ENCODE measurements around the gene TUBB3.
"Not testable (repeated sequence)": the region's sequence is repeated elsewhere in the genome, so short reads cannot be mapped to it uniquely, and the experiment has no call there.

TUBB3 gene

GRCh38 chr16:89924297-89924924, 1.3 kb downstream of the TUBB3 start:
- DNase-seq (ENCODE audit: low read depth): no peak
- no peak for TF ChIP-seq CTCF (IDR thresholded peaks at IDR 0.05; ENCODE audit: control insufficient read depth, insufficient read depth, low read depth, low read length, missing control alignments)
- peak overlapping the region; percentile 94 for H3K4me3 ChIP-seq (ENCODE audit: control insufficient read depth, low read depth, low read length)

GRCh38 chr16:89924925-89925307, 1.8 kb downstream of the TUBB3 start:
- no peak for DNase-seq (ENCODE audit: low read depth)
- H3K4me3 ChIP-seq (ENCODE audit: control insufficient read depth, low read depth, low read length): peak overlapping the region; percentile 94
- TF ChIP-seq CTCF (IDR thresholded peaks at IDR 0.05; ENCODE audit: control insufficient read depth, insufficient read depth, low read depth, low read length, missing control alignments): no peak

GRCh38 chr16:89925596-89926079, 2.5 kb downstream of the TUBB3 start:
- DNase-seq (ENCODE audit: low read depth): no peak
- no peak for TF ChIP-seq CTCF (IDR thresholded peaks at IDR 0.05; ENCODE audit: control insufficient read depth, insufficient read depth, low read depth, low read length, missing control alignments)
- H3K4me3 ChIP-seq (ENCODE audit: control insufficient read depth, low read depth, low read length): peak overlapping the region; percentile 94

GRCh38 chr16:89931305-89931896, 8.3 kb downstream of the TUBB3 start:
- no peak for TF ChIP-seq CTCF (IDR thresholded peaks at IDR 0.05; ENCODE audit: control insufficient read depth, insufficient read depth, low read depth, low read length, missing control alignments)
- H3K4me3 ChIP-seq (ENCODE audit: control insufficient read depth, low read depth, low read length): no peak overlapping the region
- no peak for DNase-seq (ENCODE audit: low read depth)

DNA sequence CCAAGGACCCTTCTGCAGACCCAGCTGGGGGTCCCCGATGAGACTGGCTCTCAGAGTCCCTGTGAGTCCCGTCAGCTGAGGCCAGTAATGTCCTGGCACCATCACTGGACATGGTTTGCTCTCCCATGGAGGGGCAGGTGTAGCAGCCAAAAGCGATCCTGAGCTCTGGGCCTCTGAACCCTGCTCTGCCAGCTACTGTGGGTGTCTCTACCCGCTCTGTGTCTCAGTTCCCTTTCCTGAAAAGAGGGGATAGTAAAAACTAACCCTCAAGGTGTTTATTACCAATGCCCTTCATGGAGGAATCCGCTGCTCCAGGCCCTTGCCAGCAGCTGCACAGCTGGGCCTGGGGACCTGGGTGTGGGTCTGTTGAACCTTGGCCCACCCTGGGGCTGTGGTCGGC, 8.8 kb downstream of the TUBB3 start:
- no peak for TF ChIP-seq CTCF (IDR thresholded peaks at IDR 0.05; ENCODE audit: control insufficient read depth, insufficient read depth, low read depth, low read length, missing control alignments)
- DNase-seq (ENCODE audit: low read depth): no peak
- H3K4me3 ChIP-seq (ENCODE audit: control insufficient read depth, low read depth, low read length): no peak overlapping the region

GRCh38 chr16:89934019-89934418, 10.9 kb downstream of the TUBB3 start:
- not testable (repeated sequence) for DNase-seq (ENCODE audit: low read depth); H3K4me3 ChIP-seq (ENCODE audit: control insufficient read depth, low read depth, low read length)
